GM19035 (cell line): ENCODE measurements around the gene TMEM164.
"Not testable (repeated sequence)": the region's sequence is repeated elsewhere in the genome, so short reads cannot be mapped to it uniquely, and the experiment has no call there.

Experiments used
- ATAC-seq: cut with Tn5 transposase; IDR thresholded peaks from one replicate; pipeline ENCODE4 v1.9.1; 2021; ENCODE audit not compliant: unreplicated experiment

Gene TMEM164

GRCh38 chrX:110002300-110003166 lies at the start of gene TMEM164:
Gene TMEM164 (plus strand): TSS chrX:110003114. CDS start chrX:110003775, 661 bp downstream.
- ATAC-seq = peak; percentile 82

GRCh38 chrX:109954333-109954732 lies 48.6 kb upstream of the TMEM164 start:
- no peak for ATAC-seq

GRCh38 chrX:109954955-109955354 lies 48.0 kb upstream of the TMEM164 start:
- no peak for ATAC-seq

GRCh38 chrX:109958266-109958665 lies 44.6 kb upstream of the TMEM164 start:
- ATAC-seq = no peak

GRCh38 chrX:109959356-109959871 lies 43.5 kb upstream of the TMEM164 start:
- ATAC-seq = no peak

GRCh38 chrX:109964390-109964789 lies 38.5 kb upstream of the TMEM164 start:
- no peak for ATAC-seq

GRCh38 chrX:109966246-109966645 lies 36.7 kb upstream of the TMEM164 start:
- ATAC-seq = no peak

- no peak for ATAC-seq
Observed at GRCh38 chrX:109967156-109967555, 35.8 kb upstream of the TMEM164 start.

GRCh38 chrX:109970841-109971240 lies 32.1 kb upstream of the TMEM164 start:
- not testable (repeated sequence) for ATAC-seq

- no peak for ATAC-seq
Observed at GRCh38 chrX:109974906-109975655, 27.8 kb upstream of the TMEM164 start.

GRCh38 chrX:109985210-109985609 lies 17.7 kb upstream of the TMEM164 start:
- ATAC-seq = not testable (repeated sequence)

- ATAC-seq = no peak
Observed at GRCh38 chrX:109987884-109988283, 15.0 kb upstream of the TMEM164 start.

- ATAC-seq = no peak
Observed at GRCh38 chrX:109990582-109991276, 12.2 kb upstream of the TMEM164 start.

- ATAC-seq = no peak
Observed at GRCh38 chrX:109992203-109992602, 10.7 kb upstream of the TMEM164 start.

GRCh38 chrX:109995155-109995554 lies 7.8 kb upstream of the TMEM164 start:
- ATAC-seq = no peak

GRCh38 chrX:109997786-109998452 lies 5.0 kb upstream of the TMEM164 start:
- ATAC-seq = no peak

- no peak for ATAC-seq
Observed at GRCh38 chrX:110000000-110000399, 2.9 kb upstream of the TMEM164 start.

- no peak for ATAC-seq
Observed at GRCh38 chrX:110000847-110001713, 1.8 kb upstream of the TMEM164 start.

GRCh38 chrX:110001740-110002299 lies 1.1 kb upstream of the TMEM164 start:
- ATAC-seq = no peak
